NCI-H82 (cell line): ENCODE results near the gene IL32.

ENCODE experiments used
- DNase-seq: peaks from one replicate; lab custom pipeline; 2025; lab: John Stamatoyannopoulos, UW

Gene IL32

GRCh38 chr16:3115561-3115960, 50.1 kb downstream of the IL32 start:
- DNase-seq: peak; percentile 40

- DNase-seq: no peak
These were observed 52.9 kb downstream of the IL32 start for GRCh38 chr16:3118204-3118790.

DNA sequence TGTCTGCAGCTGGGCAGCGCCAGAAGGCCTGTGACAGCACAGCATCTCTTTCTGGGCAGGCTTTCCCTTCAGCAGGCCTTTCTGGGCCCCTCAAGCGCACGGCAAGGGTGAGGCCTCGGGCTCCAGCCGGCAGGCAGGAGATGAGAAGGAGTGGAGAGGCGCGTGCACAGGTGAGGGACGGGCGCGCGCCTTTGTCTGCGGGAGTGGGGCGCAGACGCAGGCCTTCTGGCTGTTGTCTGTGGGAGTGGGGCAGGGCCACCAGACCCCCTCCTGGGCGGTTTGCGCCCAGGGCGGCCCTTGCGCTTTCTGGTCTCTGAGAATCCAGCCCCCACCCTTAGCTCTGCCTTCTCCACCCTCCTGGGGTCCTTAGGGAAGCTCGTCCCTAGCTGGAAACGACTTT, 53.4 kb downstream of the IL32 start:
- no peak for DNase-seq
